ENCODE measurements around the gene EGFLAM.
"Not testable (repeated sequence)": the region's sequence is repeated elsewhere in the genome, so short reads cannot be mapped to it uniquely, and the experiment has no call there.

Gene EGFLAM

DNA sequence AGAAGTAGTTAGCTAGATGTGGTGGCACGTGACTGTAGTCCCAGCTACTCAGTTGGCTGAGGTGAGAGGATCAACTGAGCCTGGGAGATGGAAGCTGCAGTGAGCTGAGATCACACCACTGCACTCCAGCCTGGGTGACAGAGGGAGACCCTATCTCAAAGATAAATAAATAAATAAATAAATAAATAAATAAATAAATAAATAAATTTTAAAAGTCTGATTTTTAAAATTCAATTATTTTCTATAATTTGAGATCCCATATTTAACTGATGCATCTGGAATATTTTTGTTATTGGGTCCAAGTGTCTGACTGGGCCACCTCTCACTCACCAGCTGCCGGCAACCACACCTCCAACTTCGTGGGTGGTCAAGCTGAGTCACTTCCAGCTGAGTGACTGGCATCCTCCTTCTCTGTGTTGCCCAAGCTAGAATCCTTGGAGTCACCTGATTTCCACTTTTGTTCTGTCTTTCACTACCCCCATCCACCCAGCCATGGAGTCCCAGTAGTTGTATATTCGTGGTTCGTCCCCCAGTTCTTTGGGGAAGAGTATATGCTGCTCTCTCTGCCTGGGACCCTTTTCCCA lies 70.9 kb downstream of the EGFLAM start:
- DNase-seq (ENCODE audit: low read depth), result peak; percentile 50

DNA sequence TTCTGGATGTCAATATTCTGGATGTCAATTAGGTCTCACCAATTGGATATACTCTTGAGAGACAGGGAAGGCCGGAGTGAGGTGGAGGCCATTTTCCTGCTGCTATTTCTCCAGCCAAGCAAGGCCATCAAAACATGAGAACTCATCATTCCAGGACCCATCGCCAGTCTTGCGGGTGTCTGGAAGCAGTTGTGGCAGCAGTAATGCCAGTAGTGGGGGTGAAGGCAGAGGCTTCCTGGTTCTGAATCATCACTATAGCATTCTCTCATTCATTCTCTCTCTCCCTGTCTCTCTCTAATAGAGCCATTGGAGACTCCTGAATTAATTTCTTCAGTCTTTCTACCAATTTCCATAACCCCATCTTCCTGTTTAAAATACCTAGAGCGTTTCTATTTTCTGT lies 71.8 kb downstream of the EGFLAM start:
- DNase-seq (ENCODE audit: low read depth), result peak; percentile 17

DNA sequence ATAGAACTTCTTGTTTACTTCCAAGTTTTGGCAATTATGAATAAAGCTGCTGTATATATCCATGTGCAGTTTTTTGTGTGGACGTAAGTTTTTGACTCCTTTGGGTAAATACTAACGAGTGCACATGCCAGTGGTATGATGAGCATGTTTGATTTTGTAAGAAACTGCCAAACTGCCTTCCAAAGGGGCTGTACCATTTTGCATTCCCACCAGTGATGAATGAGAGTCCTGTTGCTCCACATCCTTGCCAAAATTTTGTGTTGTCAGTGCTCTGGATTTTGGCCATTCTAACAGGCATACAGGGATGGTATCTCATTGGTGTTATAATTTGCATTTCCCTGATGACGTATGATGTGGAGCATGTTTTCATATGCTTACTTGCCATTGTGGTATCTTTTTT lies 73.5 kb downstream of the EGFLAM start:
- no peak for DNase-seq (ENCODE audit: low read depth)

DNA sequence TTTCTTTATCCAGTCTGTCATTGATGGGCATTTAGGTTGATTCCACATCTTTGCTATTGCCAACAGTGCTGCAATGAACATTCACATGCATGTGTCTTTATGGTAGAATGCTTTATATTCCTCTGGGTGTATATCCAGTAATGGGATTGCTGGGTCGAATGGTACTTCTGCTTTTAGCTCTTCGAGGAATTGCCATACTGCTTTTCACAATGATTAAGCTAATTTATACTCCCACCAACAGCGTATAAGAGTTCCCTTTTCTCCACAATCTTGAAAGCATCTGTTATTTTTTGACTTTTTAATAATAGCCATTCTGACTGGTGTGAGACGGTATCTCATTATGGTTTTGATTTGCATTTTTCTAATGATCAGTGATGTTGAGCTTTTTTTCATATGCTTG lies 74.8 kb downstream of the EGFLAM start:
- not testable (repeated sequence) for DNase-seq (ENCODE audit: low read depth)

DNA sequence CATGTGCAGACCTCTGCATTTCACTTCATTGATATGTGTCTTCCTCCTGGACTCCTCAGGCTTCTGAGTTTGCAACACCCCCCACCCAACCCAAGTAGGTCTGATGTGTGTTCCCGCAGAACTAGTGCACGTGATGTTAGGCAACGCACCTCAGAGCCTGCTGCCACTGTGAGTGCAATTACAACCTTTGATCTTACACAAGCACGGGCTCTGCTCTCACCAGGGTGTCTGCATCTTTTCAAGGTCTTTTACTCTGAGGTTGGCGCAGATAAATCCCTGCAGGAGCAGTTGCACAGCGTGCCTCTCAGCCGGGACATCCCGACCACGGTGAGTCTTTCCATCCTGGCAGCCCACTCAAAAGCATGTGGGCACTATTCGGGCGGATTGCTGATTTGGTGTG lies 80.1 kb downstream of the EGFLAM start:
- DNase-seq (ENCODE audit: low read depth), result peak; percentile 27

DNA sequence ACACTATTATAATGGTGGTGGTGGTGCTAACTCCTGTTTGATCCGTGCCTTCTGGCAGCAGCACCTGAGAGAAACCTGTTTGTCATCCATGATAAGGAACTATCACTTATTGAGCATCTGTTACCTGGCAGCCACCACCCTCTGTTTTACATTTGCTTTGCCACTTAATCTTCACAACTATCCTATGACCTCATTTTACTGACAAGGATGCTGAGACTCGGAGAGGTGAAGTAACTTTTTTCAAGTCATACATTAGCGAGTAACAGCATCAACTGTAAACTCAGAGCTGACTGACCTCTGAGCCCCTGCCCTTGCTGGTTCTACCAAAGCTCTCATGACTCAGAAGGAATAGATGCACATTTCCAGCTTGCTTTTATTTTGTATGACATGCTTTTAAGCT lies 81.1 kb downstream of the EGFLAM start:
- peak; percentile 7 for DNase-seq (ENCODE audit: low read depth)

DNA sequence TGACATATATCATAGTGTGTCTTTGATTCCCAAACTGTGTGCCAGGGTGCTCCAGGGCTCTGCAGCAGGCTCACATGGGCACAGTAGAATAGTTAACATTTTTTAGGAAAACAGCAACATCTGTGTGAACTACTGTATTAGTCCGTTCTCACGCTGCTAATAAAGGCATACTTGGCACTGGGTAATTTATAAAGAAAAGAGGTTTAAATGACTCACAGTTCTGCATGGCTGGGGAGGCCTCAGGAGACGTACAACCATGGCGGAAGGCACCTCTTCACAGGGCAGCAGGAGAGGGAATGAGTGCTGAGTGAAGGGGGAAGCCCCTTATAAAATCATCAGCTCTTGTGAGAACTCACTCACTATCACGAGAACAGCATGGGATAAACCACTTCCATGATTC lies 82.7 kb downstream of the EGFLAM start:
- DNase-seq (ENCODE audit: low read depth), result no peak

DNA sequence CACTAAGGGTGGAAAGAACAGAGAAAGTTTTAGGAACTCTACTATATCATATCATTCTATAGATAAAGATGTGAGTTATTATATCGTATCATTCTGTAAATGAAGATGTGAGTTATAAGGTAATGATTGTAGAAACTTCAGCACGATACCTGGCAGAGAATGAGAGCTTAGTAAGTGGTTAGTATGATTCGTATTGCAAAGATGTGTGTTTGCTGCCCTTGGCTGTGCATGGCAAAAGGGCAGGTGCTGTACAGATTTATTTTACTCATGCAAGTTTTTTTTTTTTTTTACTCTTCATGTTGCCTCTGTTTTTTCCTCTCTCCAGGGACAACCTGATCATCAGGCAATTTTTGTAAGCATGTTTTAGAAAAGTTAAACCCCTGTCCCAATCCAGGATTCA lies 83.3 kb downstream of the EGFLAM start:
- DNase-seq (ENCODE audit: low read depth), result no peak

DNA sequence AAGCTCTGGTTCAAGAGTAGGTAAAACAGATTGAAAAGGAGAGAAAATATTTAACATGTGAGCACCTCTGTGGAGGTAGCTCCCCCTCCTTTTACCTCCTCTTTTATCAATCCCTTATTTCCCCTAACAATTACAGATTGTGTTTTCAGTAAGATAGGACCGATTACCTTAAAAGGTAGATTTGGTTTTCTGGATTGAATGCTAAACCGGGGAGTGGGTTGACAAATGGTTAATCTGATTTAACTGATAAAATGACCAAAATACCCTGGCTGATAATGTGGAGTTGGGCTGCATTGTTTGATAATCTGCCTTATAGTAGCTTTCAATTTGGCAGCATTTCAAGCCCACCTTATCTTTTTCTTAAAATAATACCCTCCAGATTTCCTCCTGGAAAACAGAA lies 83.9 kb downstream of the EGFLAM start:
- no peak for DNase-seq (ENCODE audit: low read depth)

DNA sequence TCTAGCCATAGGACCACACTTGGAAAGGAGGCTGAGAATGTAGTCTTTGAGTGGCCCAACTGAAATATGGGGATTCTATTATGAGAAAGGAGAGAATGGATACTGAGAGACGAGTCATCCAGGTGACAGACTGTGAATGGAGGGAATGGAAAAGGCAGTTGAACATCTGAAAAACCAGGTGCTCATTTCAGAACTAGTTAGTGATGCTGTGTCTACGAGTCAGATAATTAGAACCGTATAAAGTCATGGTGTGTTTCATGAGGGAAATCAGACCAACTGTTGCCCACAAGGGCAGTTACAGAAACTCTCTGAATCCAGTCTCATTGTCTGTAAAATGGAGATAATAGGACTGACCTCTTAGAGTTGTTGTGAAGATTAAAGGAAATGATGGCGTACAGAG lies 86.5 kb downstream of the EGFLAM start:
- no peak for DNase-seq (ENCODE audit: low read depth)

DNA sequence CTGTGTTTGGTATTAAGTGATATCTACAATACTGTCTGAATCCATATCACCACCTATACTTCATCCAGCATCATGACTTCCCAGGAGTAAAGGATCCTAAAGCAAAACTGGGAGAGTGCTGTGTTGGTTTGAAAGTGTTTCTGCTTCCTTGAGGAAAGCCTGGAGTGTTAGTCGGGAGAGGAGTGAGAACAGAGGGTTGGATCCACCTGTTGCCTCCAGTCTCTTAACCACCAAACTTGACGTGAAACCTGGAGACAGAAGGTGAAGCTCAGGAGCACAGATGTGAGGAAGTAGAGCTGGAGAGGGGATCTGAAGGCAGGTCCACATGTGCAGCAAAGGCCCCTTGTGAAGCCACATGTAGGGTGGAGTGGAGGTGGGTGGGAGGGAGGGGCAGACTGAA lies 88.2 kb downstream of the EGFLAM start:
- DNase-seq (ENCODE audit: low read depth), result no peak

DNA sequence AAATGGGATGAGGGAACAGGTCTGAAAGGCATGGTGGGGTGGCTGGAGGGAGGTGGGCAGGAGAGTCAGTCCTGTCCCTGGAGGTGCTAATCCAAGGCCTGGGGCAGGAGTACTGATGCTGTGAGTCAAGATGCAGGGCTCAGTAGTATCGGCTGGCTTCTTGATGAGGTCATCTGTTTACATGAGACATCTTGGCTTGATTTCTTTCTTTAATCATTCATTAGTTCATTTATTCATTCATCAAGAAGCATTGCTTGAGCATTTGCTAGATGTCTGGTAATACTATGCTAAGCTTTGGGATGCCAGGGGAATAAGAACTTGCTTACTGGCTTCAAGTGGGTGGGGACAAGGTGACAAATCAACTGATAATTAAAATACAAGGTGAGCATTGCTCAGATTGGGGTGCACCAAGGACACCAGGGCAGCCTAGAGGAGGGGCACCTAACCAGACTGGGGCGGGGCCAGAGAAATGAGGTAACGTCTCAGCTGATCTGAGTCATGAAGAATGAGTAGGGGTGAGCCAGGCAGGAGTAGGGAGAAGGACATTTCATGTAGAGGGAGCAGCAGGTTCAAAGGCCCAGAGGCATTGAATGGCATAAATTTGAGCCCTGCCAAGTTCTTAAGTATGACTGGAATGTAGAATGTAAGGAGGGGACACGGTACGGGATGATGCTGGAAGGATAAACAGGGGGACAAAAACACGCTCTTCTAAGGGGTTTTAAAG lies 88.8 kb downstream of the EGFLAM start:
- peak; percentile 23 for DNase-seq (ENCODE audit: low read depth)

DNA sequence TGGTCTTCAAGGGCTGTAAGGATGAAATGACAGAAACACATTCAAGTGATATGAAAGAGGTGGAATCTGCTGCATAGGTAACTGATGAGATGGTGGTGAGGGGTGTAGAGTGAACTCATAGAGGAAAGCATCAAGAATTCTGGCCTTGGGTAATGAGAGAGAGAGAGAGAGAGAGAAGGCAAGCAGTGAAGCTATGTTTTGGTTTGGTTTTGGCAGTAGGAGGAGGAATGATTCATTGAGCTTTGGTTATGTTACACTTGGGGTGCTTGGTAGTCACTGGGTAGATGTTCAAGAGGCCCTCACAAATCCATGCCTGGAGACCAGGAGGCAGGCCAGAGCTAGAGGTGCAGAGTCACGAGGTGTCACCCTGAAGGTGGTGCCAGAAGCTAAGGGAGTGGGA lies 89.5 kb downstream of the EGFLAM start:
- DNase-seq (ENCODE audit: low read depth), result no peak

DNA sequence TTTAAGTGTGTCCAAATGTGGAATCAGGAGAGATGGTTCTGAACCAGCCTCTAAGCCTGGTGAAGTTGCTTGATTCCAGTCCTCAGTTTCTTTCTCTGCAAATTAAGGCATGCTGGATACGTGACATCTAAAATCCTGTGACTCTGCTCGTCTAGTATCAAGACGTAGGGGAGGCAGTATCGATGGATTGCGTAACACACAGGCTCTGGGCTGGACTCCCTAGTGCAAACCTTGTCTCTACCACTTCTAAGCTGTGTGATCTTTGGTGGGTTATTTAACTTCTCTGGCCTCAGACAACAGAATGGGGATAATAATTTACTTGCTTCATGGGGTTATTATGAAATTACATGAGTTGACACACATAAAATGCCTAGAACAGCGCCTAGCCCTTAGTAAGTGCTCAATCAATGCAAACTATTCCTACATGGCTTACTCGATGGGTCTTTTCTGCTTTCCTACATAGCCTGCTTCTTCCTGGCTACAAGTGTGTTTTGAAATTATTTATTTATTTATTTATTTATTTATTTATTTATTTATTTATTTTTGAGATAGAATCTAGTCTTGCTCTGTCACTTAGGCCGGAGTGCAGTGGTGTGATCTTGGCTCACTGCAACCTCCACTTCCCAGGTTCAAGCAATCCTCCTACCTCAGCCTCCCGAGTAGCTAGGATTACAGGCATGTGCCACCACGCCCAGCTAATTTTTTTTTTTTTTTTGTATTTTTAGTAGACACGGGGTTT lies 102.1 kb downstream of the EGFLAM start:
- no peak for DNase-seq (ENCODE audit: low read depth)

DNA sequence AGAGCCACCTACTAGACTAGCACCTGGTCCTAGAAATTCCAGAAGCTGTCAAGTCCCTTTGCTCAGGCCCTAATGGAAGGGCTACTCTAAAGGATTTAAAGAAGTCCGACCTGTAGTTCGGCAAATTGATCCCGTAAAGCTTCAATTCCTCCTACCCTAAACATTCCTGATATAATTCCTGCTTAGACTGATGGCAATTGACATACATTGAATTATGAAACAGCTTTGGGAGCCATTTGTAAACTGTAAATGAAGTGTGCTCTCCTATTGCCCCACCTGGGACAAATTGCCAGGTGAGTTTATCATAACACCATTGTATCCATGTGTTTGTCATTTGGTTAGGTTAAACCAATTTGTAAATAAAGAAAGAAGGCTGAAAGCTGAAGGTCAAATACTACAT lies 104.4 kb downstream of the EGFLAM start:
- DNase-seq (ENCODE audit: low read depth), result no peak

DNA sequence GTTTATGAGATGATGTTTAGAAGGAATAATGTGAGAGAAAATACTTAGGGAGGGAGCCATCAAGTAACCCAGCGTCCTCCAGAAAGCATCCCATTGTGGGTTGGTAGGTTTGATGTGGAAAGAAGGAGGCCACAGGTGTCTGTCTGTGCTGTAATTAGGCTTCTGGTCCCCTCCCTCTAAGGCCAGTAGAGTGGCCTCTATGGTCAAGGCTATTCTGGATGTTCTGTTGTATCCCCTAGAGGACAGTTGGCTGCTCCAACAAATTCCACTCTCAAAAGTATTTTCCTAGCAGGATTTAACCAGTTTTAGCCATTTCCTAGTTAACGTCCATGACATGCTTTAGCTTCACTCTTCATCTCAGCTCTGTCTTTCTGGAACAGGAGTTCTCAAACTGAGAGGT lies 106.5 kb downstream of the EGFLAM start:
- no peak for DNase-seq (ENCODE audit: low read depth)

DNA sequence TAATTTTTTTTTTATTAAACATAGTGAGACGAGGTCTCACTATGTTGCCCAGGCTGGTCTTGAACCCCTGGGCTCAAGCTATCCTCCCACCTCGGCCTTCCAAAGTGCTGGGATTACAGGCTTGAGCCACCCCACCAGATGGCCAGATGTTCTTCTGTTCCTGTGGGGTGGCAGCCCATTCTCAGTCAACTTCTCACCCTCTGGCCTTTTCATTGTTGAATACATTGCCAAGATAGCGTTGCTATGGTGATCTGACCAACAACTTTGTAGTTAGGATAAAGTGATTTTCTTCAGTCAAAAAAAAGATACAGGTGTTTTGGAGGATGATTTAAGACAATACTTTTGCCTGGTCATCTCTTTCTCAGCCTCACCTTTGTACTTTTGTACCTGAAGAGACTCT lies 109.1 kb downstream of the EGFLAM start:
- DNase-seq (ENCODE audit: low read depth), result peak; percentile 10

DNA sequence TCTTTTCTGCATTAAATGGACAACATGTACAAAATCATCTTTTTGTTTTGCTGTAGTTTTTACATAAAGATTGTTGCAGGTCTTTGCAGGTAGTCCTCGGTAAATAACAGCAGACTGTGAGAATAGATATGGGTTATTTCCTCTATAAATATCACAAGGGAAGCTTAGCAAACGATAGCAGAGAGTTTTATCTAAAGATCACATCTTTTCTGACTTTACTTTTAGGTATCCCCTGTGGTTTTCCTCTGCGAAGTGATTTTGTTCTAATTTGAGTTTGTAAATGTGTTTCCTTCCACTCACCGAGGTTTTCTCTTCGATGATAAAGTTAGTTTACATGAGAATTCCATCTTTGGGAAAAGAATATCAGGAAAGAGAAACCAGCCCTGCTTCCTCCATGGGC lies 109.6 kb downstream of the EGFLAM start:
- no peak for DNase-seq (ENCODE audit: low read depth)

DNA sequence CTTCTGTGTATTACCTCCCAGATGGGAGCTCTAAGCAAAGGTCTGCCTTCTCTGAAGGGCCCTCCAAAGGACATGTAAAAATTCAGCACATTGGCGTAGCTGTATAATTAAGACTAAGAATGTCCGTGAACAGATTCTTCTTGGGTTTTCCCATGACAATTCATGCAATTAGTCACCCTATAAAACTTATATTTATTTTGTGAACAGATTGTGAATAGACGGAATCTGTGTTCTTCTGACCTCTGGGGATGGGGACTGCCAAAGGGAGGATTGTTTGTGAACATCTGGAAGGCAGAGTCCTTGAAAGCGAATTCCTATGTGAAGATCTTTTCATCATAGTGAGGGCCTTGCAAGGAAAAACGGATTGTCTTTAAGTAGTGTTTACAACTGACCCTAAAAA lies 111.3 kb downstream of the EGFLAM start:
- DNase-seq (ENCODE audit: low read depth), result no peak

DNA sequence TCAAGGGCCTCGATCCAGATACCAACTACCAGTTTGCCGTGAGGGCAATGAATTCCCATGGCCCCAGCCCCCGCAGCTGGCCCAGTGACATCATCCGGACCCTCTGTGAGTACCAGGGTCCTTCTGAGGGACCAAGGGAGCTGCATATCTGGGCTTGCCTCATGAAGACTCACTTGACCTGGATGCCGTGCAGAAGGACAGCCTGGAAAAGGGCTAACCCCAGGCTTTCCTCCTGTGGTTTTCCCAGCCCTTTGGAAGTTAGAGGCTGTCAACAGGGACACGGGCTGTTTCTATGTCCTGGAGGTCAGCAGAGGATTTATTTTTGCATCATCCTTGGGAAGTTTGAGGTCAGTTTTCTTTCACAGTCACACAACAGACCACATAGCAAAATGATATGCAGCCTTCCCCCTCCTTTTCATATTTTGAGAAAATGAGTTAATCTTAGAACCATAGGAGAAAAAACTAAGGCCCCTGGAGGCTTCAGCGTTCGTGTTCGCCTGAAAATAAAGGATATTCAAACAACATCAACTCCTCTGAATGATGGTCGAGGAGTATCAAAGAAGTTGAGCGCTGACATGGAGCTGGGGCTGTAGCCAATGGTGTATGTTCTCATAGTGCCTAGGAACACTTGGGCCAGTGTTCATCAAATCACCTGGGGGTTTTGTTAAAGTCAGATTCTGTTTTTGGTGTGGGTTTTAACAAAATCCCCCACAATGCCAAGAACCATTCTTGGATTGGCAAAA lies 112.2 kb downstream of the EGFLAM start:
- no peak for DNase-seq (ENCODE audit: low read depth)

DNA sequence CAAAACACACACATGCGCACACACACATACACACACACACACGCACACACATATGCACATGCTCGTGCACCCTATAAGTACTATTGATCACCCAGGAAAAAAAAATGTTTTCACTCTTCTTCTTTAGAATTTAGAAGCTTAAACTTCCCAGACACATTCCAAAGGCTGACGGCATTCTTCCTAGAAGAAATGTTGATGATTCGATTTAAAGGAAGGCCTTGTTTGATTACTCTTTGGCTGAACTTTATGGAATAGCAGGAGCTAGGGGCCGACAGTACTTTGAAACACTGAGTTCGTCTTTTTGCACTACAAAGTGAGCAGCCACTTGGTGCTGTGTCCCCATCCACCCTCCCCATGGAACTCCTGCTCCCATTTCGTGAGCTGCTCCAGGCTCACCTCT lies 113.2 kb downstream of the EGFLAM start:
- no peak for DNase-seq (ENCODE audit: low read depth)

DNA sequence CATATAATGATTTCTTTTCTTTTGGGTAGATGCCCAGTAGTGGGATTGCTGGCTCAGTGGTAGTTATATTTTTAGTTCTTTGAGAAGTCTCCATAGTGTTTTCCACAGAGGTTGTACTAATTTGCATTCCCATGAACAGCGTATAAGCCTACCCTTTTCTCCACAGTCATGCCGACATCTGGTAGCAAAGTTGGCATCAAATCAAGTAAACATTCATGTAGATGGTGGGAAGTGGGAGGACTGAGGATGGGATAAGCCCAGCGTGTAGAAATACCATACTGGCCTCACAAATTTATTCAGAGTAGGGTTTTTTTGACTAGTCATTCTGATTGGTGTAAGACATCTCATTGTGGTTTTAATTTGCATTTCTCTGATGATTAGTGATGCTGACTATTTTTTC lies 115.4 kb downstream of the EGFLAM start:
- DNase-seq (ENCODE audit: low read depth), result peak; percentile 45

DNA sequence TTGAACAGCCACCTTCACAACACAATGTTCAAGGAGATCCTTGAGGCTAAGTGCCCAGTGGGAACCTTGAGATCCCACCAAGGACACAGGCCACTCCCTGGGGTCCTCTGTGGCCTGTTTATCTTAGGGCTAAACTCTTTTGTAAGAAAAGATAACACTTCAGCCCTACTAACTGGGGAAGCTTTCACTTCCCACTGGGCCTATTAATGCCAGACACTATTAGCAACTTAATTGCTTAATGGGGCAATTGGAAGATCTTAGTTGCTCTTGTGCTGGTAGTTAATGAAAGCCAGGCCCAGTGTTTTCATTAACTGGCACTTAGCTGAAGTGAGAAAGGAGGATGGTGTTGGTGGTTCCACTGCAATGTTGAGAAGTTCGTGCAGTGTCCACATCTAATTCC lies 117.1 kb downstream of the EGFLAM start:
- DNase-seq (ENCODE audit: low read depth), result no peak
